Activated T-cell treated with anti-CD3 and anti-CD28 coated beads for 1 hour (primary cell): ENCODE measurements around the gene ATXN7L1.
"Not testable (repeated sequence)": the region's sequence is repeated elsewhere in the genome, so short reads cannot be mapped to it uniquely, and the experiment has no call there.

ENCODE experiments used
- DNase-seq: peaks from one replicate; pipeline ENCODE4 v3.0.0-alpha.2; 2020; ENCODE audit warnings: low read depth

Gene ATXN7L1

GRCh38 chr7:105744258-105744657 lies 132.1 kb downstream of the ATXN7L1 start:
- no peak for DNase-seq

GRCh38 chr7:105743351-105744090 lies 132.9 kb downstream of the ATXN7L1 start:
- DNase-seq, result no peak

- no peak for DNase-seq
Observed at GRCh38 chr7:105742787-105743186, 133.6 kb downstream of the ATXN7L1 start.

- no peak for DNase-seq
Observed at GRCh38 chr7:105741982-105742381, 134.4 kb downstream of the ATXN7L1 start.

GRCh38 chr7:105738133-105738532 lies 138.3 kb downstream of the ATXN7L1 start:
- no peak for DNase-seq

- DNase-seq, result no peak
Observed at GRCh38 chr7:105734233-105734632, 142.2 kb downstream of the ATXN7L1 start.

GRCh38 chr7:105731042-105731441 lies 145.4 kb downstream of the ATXN7L1 start:
- no peak for DNase-seq

- DNase-seq, result no peak
Observed at GRCh38 chr7:105728028-105728427, 148.4 kb downstream of the ATXN7L1 start.

- DNase-seq, result no peak
Observed at GRCh38 chr7:105724688-105725087, 151.7 kb downstream of the ATXN7L1 start.

GRCh38 chr7:105723572-105723971 lies 152.8 kb downstream of the ATXN7L1 start:
- DNase-seq, result no peak

GRCh38 chr7:105721571-105722104 lies 154.8 kb downstream of the ATXN7L1 start:
- DNase-seq, result no peak

- DNase-seq, result no peak
Observed at GRCh38 chr7:105719919-105720318, 156.5 kb downstream of the ATXN7L1 start.

GRCh38 chr7:105719395-105719794 lies 157.0 kb downstream of the ATXN7L1 start:
- DNase-seq, result no peak

GRCh38 chr7:105718511-105718925 lies 157.9 kb downstream of the ATXN7L1 start:
- no peak for DNase-seq

- no peak for DNase-seq
Observed at GRCh38 chr7:105715528-105715927, 160.9 kb downstream of the ATXN7L1 start.

GRCh38 chr7:105713488-105714465 lies 162.6 kb downstream of the ATXN7L1 start:
- DNase-seq, result no peak

GRCh38 chr7:105712877-105713276 lies 163.5 kb downstream of the ATXN7L1 start:
- no peak for DNase-seq

GRCh38 chr7:105711726-105712402 lies 164.5 kb downstream of the ATXN7L1 start:
- no peak for DNase-seq

GRCh38 chr7:105710720-105711119 lies 165.7 kb downstream of the ATXN7L1 start:
- not testable (repeated sequence) for DNase-seq

- no peak for DNase-seq
Observed at GRCh38 chr7:105708763-105709080, 167.7 kb downstream of the ATXN7L1 start.

- DNase-seq, result no peak
Observed at GRCh38 chr7:105707967-105708762, 168.2 kb downstream of the ATXN7L1 start.
